Muscle of back (tissue), 11 donors: Measurements from ENCODE around the gene MYO1E. TPM values are rescaled to one million over a fixed set of nuclear protein-coding genes. Genes with fewer than 3 reads are reported as not detected.
"Not testable (repeated sequence)": the region's sequence is repeated elsewhere in the genome, so short reads cannot be mapped to it uniquely, and the experiment has no call there.

ENCODE experiments used
- DNase-seq, 3 donors: peaks; one replicate each; pipeline versions ENCODE4 v3.0.0 to v3.0.0-alpha.2; 2013
- polyA plus RNA-seq, 10 donors: library from polyadenylated mRNA; unstranded; fragments of 120-200 nt; gene quantifications; one replicate each; pipeline ENCODE4 v1.2.1, GENCODE V29; 2013; ENCODE audit not compliant: insufficient read length in 10 of 10

The MYO1E gene
- polyA plus RNA-seq, 10 donors: 30.4 to 45.6 (median 41.7) TPM

DNA sequence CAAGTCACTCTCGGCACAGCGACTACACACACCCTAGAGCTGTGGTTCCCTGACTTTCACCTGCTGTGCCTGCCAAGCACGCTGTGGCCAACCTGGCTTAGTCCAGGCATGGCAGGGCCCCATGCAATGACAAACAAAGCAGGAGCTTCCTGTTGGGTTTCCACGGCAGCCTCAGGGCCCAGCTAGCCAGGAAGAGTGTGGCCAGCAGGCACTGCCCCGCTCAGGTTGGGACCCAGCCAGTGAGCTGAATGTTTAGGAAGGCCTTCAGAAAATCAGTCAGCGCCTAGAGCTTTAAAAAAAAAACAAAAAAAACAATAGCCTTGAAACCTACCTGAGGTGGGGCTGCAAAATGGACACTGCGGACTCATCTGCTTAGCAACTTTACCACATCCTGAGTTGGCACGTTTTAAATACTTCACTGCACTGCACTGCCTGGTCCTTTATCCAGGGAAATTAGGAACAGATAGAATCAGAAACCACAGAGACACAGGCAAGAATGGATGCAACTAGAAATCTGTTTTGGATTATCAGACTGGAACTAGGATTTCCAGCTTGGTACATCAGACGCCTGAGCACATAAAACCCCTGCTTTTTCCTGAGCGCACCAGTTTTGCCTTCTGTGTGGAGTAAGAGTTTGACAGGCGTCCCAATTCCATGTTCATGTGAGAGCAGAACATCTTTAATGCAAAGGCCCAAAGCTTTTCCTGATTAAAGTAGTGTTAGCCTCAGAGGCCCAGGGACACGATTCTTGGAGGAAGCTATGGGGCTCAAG lies 202.2 kb downstream of the MYO1E start:
- DNase-seq: peak in 1 of 3 donors; percentile 77

DNA sequence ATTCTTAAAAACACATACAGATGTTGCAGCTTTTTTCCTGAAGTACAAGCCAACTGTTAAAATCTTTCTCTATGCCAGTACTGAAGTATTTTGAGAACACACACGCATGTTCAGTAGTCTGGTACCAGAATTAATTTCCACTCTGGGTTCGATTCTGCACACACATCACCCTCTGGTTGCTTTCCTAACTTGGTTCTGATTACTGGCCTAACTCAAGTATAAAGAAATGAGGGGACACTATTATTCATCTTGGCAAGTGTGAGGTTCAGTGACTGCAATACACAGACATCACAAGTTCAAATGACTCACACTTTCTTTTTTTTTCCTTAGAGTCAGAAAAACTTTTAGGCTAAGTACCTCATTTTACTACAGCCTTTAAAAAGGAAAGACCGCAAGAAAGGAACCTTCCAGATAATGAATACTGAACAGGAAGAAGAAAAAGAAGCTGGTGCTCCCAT lies 203.4 kb downstream of the MYO1E start:
- peak; percentile 32 to 59 (median 57) for DNase-seq

DNA sequence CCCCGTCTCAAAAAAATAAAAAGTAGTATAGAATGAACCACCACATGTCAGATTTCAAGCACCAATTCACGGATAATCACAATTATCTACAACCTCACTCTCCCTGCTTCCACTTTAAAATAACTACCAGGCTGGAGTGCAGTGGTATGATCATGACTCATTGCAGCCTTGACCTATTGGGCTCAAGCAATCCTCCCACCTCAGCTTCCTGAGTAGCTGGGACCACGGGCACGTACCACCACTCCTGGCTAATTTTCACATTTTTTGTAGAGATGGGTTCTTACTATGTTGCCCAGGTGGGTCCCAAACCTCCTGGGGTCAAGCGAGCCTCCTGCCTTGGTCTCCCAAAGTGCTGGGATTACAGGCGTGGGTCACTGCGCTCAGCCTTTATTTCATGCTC lies 204.1 kb downstream of the MYO1E start:
- no peak for DNase-seq

DNA sequence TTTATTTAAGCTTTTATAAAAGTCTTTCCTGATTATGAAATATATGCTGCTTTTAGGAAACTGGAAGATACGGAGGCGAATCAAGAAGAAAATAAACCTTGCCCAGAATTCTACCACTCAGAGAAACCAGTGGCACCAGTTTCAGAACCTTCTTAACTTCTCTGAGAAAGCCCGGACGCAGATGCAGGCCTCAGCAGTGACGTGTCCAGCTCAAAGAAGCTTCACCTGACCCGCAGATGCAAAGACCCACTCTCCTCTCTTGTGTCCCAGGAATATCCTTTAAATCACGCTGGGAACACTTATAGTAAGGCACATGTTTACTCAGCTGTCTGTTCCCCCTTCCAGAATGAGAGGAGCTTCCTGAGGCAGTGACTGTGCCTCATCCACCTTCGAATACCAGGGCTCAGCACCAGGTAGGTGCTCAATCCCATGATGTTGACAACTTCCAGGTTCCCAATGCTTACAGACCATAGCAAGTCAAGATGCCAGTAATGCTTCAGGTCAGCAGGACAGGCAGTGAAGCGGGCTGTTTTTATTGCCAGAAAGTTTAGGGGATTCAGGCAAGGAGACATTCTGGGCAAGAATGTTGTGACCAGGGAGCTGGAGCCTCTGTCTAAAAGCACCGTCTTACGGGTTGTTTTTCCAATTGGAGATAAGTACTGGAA lies 205.9 kb downstream of the MYO1E start:
- no peak for DNase-seq

DNA sequence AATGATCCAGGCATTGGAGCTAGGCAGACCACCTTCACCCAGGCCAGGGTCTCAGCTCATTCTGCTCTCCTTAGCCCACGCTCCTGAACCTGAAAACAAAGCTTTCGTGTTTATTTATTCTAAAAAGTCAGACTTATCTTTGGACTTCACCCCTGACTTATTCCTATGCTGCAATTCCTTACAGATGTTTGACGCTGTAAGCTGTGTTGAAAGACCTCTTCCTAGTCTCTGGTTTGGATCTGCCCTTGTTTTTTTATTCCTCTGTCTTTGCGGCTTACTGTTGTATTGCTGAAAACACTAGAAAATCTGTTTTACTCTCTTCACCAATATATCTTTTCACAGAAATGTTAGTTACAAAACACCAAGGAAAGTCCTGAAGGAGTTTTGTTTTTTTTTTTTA lies 206.5 kb downstream of the MYO1E start:
- no peak for DNase-seq

DNA sequence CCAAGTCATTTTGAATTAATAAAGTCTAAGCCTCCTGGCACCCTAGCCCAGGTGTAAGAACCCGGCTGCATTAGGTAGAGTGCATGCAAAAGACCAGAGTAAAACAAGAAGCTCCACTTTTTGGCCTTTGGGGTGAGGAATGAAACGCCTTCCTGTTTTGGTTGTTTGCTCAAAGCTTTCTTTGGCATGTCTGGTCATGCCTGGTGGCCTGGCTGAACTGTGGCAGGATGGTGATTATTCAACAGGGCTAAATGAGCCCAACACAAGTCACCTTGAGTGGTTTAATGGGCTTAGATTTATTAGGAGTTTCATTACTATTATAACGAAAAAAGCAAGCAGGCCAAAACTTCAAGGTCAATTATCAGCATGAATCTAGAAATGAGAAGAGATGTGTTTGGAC lies 206.9 kb downstream of the MYO1E start:
- DNase-seq: no peak

DNA sequence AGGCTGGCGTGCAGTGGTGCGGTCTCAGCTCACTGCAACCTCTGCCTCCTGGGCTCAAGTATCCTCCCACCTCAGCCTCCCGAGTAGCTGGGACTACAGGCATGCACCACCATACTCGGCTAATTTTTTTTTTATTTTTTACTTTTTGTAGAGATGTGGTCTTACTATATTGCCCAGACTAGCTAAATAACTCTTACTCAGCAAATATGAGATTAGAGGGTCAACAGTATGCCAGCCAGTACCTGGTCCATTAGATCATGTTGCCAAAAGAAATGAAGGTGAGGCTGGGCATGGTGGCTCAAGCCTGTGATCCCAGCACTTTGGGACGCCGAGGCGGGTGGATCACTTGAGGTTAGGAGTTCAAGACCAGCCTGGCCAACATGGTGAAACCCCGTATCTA lies 210.6 kb downstream of the MYO1E start:
- not testable (repeated sequence) for DNase-seq

DNA sequence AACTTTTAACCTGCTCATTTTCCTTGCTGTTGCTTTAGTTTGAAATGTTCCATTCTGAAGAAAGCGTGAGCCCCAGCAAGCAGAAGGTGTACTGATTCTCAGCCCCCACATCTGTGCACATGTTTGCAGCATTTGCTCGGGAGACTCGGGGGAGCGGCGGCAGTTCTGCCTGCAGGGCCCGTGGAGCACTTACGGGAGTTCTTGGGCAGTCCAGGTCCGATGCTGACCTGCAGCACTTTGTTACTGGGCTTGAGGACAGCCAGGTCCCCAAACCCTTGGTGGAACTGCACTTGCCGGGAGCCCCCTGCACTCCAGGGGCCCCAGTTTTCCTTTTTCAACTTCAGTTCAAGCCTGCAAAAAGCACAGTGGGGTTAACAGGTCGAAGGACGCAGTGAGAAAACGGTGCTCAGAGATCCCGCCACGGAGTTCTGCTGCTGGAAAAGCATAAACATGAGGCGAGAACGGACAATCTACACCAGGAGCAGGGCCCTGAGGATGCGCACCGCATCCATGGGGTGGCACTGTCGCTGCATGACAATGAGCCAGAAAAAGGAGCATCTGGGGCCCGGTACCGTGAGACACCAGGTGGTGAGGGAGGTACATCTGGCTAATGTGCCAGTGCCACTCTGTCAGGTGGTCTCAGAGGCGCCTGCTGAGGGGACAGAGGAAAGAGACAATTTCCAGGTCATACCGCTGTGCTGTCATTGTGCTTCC lies 211.6 kb downstream of the MYO1E start:
- no peak for DNase-seq

DNA sequence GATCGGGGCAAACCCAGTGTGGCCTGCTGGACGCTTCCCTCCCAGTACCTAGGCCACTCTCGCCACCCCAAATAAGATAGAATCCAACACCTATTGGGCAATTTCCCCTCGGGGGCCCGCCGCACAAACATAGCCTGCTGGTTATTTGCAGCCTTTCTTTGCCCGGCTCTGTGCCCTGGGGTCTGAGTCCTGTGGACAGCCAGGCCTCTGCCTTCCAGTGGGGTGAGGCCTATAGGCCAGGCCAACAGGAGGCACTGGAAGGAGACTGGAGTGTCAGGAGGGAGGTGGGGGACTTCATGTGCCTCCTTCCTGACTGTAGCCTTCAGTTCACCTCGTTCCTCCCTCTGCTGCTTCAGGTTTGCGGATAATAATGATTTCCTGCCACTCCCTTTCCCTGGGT lies 213.5 kb downstream of the MYO1E start:
- DNase-seq: no peak

GRCh38 chr15:59158701-59159034 lies 214.0 kb downstream of the MYO1E start:
- no peak for DNase-seq

DNA sequence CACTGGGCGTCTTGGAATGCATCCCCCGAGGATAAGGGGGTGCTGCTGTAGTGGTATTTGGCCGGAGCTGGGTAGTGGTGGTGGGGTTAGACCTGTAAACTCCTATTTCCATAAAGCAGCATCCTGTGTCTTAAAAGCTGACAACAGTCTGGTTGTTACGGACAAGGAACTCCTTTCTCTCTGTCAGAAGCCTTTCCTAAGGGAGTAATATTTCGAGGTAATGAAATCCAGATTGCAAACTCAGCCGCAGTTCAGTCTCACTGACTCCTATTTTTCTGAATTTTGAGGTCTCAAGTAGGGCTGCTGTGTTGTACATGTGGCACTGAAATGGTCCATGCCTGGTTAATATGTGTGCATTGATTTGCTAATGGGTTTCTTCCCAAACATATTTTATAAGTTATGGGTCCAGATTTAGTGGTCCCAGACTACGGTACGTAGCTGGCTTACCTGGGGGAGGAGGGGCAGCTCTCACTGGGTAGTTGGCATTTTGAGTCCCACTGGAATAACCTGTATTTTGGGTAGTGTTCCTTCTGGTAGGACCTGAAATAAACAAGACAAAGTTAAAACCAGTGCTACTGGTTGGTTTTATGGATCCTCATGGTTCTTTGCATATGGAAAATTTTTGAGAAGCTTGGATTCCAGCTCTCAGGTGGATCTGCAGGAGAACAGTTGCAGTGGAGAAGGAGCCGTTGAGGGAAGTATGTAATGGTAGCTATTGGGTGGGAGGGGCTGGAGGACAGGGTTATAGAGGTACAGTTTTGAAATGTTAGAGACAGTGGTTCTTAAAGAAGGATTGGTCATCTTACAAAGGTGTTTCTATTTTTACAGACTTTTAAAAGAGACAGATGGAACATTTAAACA lies 214.6 kb downstream of the MYO1E start:
- DNase-seq: peak in 2 of 3 donors; percentile 52 to 77

GRCh38 chr15:59157396-59157795 lies 215.3 kb downstream of the MYO1E start:
- DNase-seq: no peak

DNA sequence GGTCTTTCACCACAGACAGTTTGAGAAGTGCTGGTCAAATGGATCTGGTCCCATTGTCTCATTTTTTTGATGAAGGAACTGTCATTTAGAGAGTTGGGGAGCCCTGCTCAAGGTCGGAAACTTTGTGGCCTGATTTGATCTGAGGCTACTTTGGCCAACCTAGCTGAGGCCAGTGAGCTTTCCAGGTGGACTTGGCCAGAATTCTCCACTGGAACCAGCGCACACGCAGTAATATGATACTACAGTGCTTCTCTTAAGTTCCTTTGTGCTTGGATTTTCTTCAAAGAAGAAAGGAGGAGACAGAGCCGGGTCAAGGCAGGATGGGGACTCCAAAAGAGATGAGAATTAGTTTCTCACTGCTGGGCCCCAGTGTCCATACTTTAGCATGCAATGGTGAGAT lies 217.2 kb downstream of the MYO1E start:
- DNase-seq: peak in 1 of 3 donors; percentile 57

GRCh38 chr15:59154243-59154642 lies 218.4 kb downstream of the MYO1E start:
- no peak for DNase-seq

DNA sequence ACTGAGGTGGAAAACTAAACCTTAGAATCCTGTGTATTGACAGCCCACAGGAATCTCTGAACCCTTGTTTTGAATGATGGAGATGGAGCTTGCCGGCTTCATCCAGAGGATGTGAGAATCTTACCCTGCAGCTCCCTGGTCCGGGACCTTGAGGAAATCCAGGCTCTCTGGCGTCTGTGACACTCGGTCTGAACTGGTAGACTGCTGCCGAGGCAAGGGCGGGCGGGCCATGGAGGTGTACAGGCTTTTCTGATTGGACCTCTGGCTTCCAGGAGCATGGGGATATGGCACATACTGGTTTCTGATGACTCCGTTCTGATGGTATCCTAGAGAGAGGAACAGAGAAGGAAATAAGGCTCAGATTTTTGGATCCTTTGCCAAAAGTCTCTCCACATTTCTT lies 219.2 kb downstream of the MYO1E start:
- no peak for DNase-seq

DNA sequence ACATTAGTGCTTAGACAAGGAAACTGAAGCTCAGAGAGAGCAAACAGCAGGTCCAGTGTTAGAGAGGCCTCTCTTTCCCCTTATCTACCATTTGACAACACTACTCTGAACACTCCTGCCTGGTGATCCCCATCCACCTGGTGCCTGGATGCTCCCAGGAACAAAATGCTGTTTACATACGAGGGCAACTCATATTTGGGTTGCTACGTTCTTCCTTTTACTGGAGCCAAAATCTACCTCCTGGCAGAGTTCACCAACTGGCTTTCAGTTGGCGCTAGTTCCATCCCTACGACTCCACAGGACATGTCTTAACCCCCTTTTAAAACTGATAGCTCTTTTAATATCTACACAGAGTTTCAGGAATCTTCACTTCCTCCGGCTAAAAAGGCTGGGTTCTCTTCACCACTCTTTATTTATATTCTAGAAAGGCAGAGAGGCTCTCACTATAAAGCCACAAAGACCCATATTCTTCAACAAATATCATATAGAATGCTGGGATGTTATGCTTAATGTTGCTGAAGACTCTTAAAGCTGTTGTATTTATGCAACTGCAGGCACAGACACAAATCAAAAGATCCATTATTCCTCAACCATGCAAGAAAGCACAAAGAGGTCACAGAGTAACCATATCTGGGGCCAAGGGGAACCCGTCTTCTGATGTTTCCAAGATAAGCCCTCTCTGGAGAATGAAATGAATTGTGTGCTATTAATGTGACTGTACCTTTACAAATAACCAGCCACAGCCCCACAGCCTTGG lies 219.8 kb downstream of the MYO1E start:
- DNase-seq: no peak

- no peak for DNase-seq
Measured at GRCh38 chr15:59150185-59150584, 222.5 kb downstream of the MYO1E start.

DNA sequence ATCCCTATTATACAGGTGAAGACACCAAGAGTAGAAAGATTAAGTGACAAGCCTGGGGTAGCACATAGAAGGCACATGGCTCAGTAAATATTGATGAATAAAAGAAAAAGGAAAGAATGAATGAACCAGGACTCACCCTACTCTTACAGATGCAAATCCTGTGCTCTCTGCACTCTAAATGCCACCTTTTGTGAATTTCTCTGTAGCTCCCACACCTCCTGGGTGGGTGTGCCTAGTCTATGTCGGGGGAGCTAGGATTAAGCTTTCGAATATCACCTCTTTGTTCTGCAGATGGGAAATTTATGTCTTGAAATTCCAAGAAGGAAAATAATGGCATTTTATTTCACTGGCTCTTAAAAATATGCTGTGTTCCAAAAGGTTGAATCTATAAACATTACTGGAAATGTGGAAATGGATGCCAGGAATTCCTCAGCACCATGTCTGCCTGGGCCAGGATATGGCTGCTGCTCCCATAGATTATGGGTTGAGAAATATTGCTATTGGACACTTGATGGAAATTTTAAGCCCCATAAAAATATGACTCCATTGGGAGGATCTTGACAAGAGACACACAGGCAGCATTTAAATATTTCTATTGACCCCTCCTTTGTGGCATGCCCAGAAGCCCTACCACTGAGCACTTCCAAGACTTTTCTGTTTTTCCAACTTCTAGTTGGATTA lies 224.4 kb downstream of the MYO1E start:
- peak in 2 of 3 donors; percentile 52 to 63 for DNase-seq

DNA sequence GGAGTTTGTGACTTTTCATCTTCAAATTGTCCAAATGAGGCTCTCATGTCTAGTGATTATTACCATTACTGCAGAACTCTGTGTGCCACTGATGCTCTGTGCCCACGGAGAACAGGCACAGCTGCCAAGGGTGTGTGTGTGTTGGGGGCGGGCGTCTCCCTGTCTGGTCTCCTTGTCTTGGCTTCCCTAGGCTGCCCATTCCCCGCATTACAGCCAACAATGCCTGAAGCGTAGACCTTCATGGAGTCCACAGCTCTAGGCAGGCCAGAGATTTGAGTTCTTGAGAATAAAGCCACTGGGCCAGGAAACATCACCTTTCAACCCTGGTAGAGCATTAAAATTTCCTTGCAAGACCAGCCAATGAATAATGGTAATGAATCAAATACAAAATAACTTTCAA lies 225.0 kb downstream of the MYO1E start:
- DNase-seq: no peak

- DNase-seq: not testable (repeated sequence)
Measured at GRCh38 chr15:59144594-59144993, 228.1 kb downstream of the MYO1E start.
